Measurements from ENCODE around the gene LAMP5.

The LAMP5 gene

GRCh38 chr20:9535449-9535848 is 21.1 kb downstream of the LAMP5 start:
- no peak for DNase-seq (ENCODE audit: extremely low spot score)
- ChIA-PET POLR2A (no interaction called here), CTCF (no interaction called here)
- no peak for TF ChIP-seq CTCF (IDR thresholded peaks at IDR 0.05; ENCODE audit: control extremely low read depth, extremely low read depth, low read depth, missing control alignments)

- DNase-seq (ENCODE audit: extremely low spot score) = no peak
- no peak for TF ChIP-seq CTCF (IDR thresholded peaks at IDR 0.05; ENCODE audit: control extremely low read depth, extremely low read depth, low read depth, missing control alignments)
- ChIA-PET POLR2A (no interaction called here), CTCF (no interaction called here)
These were observed 28.8 kb downstream of the LAMP5 start for GRCh38 chr20:9543214-9543613.

- no peak for TF ChIP-seq CTCF (IDR thresholded peaks at IDR 0.05; ENCODE audit: control extremely low read depth, extremely low read depth, low read depth, missing control alignments)
- no peak for DNase-seq (ENCODE audit: extremely low spot score)
- POLR2A ChIA-PET = no interaction called here
- CTCF ChIA-PET = no interaction called here
These were observed 35.9 kb downstream of the LAMP5 start for GRCh38 chr20:9550283-9550682.

- DNase-seq (ENCODE audit: extremely low spot score) = no peak
- POLR2A ChIA-PET = no interaction called here
- TF ChIP-seq CTCF (IDR thresholded peaks at IDR 0.05; ENCODE audit: control extremely low read depth, extremely low read depth, low read depth, missing control alignments) = no peak
- CTCF ChIA-PET = no interaction called here
These were observed 36.5 kb downstream of the LAMP5 start for GRCh38 chr20:9550871-9551270.

- ChIA-PET POLR2A (no interaction called here), CTCF (no interaction called here)
- DNase-seq (ENCODE audit: extremely low spot score) = no peak
- no peak for TF ChIP-seq CTCF (IDR thresholded peaks at IDR 0.05; ENCODE audit: control extremely low read depth, extremely low read depth, low read depth, missing control alignments)
These were observed 37.6 kb downstream of the LAMP5 start for GRCh38 chr20:9551808-9552550.

GRCh38 chr20:9555781-9556180 is 41.4 kb downstream of the LAMP5 start:
- DNase-seq (ENCODE audit: extremely low spot score) = no peak
- TF ChIP-seq CTCF (IDR thresholded peaks at IDR 0.05; ENCODE audit: control extremely low read depth, extremely low read depth, low read depth, missing control alignments) = no peak
- POLR2A ChIA-PET = no interaction called here
- CTCF ChIA-PET = no interaction called here
